WTC11 (cell line): ENCODE data around the gene CHD6.

Experiments
- CREB1 ChIP-seq: sonication (generic); formaldehyde crosslinking; IDR thresholded peaks from 2 replicates; pipeline ENCODE4 v1.8.0; 2023; ENCODE audit warnings: mild to moderate bottlenecking, missing genetic modification reagents
- GABPB1 ChIP-seq: sonication (generic); formaldehyde crosslinking; IDR thresholded peaks from 2 replicates; pipeline ENCODE4 v1.8.1; 2023; ENCODE audit warnings: mild to moderate bottlenecking, missing genetic modification reagents
- ZBTB43 ChIP-seq: sonication (generic); formaldehyde crosslinking; IDR thresholded peaks from 2 replicates; pipeline ENCODE4 v1.8.1; 2023; ENCODE audit warnings: mild to moderate bottlenecking, missing genetic modification reagents
- ZNF263 ChIP-seq: sonication (generic); formaldehyde crosslinking; IDR thresholded peaks from 2 replicates; pipeline ENCODE4 v1.8.1; 2022; ENCODE audit warnings: low read depth, mild to moderate bottlenecking, moderate library complexity, missing genetic modification reagents
- TF ChIP-seq, protein P1 (sequence below): fragments of 200-600 bp; IDR thresholded peaks from 2 replicates; pipeline ENCODE4 v1.8.0; 2022; ENCODE audit warnings: antibody characterized with exemption
- TF ChIP-seq, protein P2 (sequence below): sonication (generic); formaldehyde crosslinking; IDR thresholded peaks from 2 replicates; pipeline ENCODE4 v1.8.1; 2023; ENCODE audit warnings: mild to moderate bottlenecking, missing genetic modification reagents, moderate library complexity

- TF ChIP-seq ZBTB43 (CRISPR knock-in tag) (no peak), ZNF263 (CRISPR knock-in tag) (no peak), GABPB1 (no peak), CREB1 (CRISPR knock-in tag) (no peak)
- TF ChIP-seq, protein P1, sequence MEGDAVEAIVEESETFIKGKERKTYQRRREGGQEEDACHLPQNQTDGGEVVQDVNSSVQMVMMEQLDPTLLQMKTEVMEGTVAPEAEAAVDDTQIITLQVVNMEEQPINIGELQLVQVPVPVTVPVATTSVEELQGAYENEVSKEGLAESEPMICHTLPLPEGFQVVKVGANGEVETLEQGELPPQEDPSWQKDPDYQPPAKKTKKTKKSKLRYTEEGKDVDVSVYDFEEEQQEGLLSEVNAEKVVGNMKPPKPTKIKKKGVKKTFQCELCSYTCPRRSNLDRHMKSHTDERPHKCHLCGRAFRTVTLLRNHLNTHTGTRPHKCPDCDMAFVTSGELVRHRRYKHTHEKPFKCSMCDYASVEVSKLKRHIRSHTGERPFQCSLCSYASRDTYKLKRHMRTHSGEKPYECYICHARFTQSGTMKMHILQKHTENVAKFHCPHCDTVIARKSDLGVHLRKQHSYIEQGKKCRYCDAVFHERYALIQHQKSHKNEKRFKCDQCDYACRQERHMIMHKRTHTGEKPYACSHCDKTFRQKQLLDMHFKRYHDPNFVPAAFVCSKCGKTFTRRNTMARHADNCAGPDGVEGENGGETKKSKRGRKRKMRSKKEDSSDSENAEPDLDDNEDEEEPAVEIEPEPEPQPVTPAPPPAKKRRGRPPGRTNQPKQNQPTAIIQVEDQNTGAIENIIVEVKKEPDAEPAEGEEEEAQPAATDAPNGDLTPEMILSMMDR, result no peak
- TF ChIP-seq, protein P2, sequence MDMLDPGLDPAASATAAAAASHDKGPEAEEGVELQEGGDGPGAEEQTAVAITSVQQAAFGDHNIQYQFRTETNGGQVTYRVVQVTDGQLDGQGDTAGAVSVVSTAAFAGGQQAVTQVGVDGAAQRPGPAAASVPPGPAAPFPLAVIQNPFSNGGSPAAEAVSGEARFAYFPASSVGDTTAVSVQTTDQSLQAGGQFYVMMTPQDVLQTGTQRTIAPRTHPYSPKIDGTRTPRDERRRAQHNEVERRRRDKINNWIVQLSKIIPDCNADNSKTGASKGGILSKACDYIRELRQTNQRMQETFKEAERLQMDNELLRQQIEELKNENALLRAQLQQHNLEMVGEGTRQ (CRISPR knock-in tag), result no peak
These were observed 205.0 kb downstream of the CHD6 start for GRCh38 chr20:41413169-41413568.
